Neural crest cell (in vitro differentiated cells): ENCODE measurements around the gene TREML4. TPM values are rescaled to one million over a fixed set of nuclear protein-coding genes. Genes with fewer than 3 reads are reported as not detected.

Experiments
- DNase-seq: peaks from one replicate; pipeline ENCODE4 v3.0.0; 2021; ENCODE audit warnings: low read depth, mixed read lengths, low spot score
- H3K27ac Mint-ChIP-seq: one replicate; pipeline ENCODE4 v1.8.0; 2021; ENCODE audit warnings: mild to moderate bottlenecking, mixed read lengths; ENCODE audit not compliant: unreplicated experiment
- H3K27me3 Mint-ChIP-seq: 2 replicates; pipeline ENCODE4 v1.8.0; 2021; ENCODE audit warnings: low read depth, mild to moderate bottlenecking, mixed read lengths
- H3K36me3 Mint-ChIP-seq: 2 replicates; pipeline ENCODE4 v1.8.0; 2021; ENCODE audit warnings: low read depth, mild to moderate bottlenecking, mixed read lengths
- H3K4me1 Mint-ChIP-seq: 2 replicates; pipeline ENCODE4 v1.8.0; 2021; ENCODE audit warnings: mixed read lengths
- H3K4me3 Mint-ChIP-seq: one replicate; pipeline ENCODE4 v1.8.0; 2021; ENCODE audit warnings: mild to moderate bottlenecking, mixed read lengths
- H3K9me3 Mint-ChIP-seq: 2 replicates; pipeline ENCODE4 v1.8.0; 2021; ENCODE audit warnings: mixed read lengths
- total RNA-seq: library from RNA; stranded (reverse); gene quantifications from 2 replicates; pipeline ENCODE4 v1.2.1, GENCODE V29; 2021
- TF ChIP-seq, protein P1 (sequence below): fragments of 200-600 bp; sonication (generic); conservative IDR thresholded peaks from 2 replicates; pipeline ENCODE4 v1.5.0; 2021; ENCODE audit warnings: antibody characterized with exemption, mild to moderate bottlenecking

The TREML4 gene
- total RNA-seq, 1 donor from 2014 or later, result not detected

GRCh38 chr6:41209547-41210320 lies 18.4 kb upstream of the TREML4 start:
- Mint-ChIP-seq H3K27ac (no peak overlapping the region), H3K4me3 (no peak overlapping the region), H3K27me3 (peaks cover 34% of the 10 kb centered on the region), H3K9me3 (peaks cover 3% of the 10 kb centered on the region), H3K4me1 (no peaks in the 10 kb centered on the region), H3K36me3 (peaks cover 2% of the 10 kb centered on the region)
- TF ChIP-seq, protein P1, sequence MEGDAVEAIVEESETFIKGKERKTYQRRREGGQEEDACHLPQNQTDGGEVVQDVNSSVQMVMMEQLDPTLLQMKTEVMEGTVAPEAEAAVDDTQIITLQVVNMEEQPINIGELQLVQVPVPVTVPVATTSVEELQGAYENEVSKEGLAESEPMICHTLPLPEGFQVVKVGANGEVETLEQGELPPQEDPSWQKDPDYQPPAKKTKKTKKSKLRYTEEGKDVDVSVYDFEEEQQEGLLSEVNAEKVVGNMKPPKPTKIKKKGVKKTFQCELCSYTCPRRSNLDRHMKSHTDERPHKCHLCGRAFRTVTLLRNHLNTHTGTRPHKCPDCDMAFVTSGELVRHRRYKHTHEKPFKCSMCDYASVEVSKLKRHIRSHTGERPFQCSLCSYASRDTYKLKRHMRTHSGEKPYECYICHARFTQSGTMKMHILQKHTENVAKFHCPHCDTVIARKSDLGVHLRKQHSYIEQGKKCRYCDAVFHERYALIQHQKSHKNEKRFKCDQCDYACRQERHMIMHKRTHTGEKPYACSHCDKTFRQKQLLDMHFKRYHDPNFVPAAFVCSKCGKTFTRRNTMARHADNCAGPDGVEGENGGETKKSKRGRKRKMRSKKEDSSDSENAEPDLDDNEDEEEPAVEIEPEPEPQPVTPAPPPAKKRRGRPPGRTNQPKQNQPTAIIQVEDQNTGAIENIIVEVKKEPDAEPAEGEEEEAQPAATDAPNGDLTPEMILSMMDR, result no peak
- no peak for DNase-seq

DNA sequence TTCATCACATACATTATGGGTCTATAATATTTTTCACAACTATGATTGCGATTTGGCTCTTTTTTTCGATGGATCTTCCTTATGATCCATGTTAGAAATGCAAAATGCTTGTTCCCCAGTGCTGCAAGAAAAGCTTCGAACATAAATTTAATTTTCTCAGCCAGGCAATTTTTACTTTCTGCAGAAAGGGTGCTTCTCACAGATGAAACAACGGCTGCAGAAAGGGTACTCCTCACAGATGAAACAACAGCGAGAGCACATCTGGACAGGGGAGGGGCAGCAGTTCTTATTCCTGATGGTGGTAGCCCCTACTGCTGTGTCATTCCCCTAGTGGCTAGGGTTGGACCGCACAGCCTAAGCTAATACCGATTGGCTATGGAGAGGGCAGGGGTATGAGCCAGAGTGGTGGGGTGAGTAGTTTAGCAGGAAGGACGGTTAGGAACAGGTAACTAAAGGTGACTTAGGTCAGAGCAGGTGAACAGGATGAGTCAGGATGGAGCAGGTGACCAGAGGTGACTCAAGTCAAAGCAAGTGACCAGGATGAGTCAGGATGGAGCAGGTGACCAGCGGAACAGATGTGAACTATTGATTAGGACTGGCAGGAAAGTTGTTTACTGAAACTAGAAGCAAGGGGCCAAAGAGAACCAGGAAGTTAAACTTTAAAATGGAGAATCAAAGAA lies 13.4 kb upstream of the TREML4 start:
- peaks cover 42% of the 10 kb centered on the region for H3K27me3 Mint-ChIP-seq
- TF ChIP-seq, protein P1, result no peak
- no peaks in the 10 kb centered on the region for H3K4me1 Mint-ChIP-seq
- H3K27ac Mint-ChIP-seq, result no peak overlapping the region
- peaks cover 3% of the 10 kb centered on the region for H3K36me3 Mint-ChIP-seq
- H3K4me3 Mint-ChIP-seq, result no peak overlapping the region
- no peak for DNase-seq
- peaks cover 12% of the 10 kb centered on the region for H3K9me3 Mint-ChIP-seq

DNA sequence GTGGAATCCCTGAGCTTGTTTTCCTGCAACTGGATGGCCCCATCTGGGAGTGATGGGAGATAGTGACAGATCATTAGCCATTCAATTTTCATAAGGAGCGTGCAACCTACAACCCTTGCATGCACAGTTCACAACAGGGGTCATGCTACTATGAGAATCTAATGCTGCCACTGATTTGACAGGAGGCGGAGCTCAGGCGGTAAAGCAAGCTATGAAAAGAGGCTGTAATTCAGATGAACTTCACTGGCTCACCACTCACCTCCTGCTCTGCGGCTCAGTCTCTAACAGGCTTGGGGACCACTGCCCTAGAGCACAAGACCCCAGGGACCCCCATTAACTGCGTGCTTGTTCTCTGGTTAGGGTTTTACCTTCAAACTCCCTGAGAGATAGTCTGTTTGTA lies 12.4 kb upstream of the TREML4 start:
- H3K36me3 Mint-ChIP-seq, result peaks cover 9% of the 10 kb centered on the region
- H3K27me3 Mint-ChIP-seq, result peaks cover 34% of the 10 kb centered on the region
- peaks cover 17% of the 10 kb centered on the region for H3K9me3 Mint-ChIP-seq
- no peak overlapping the region for H3K4me3 Mint-ChIP-seq
- H3K4me1 Mint-ChIP-seq, result no peaks in the 10 kb centered on the region
- H3K27ac Mint-ChIP-seq, result no peak overlapping the region
- DNase-seq, result no peak
- TF ChIP-seq, protein P1, result no peak

- TF ChIP-seq, protein P1, result no peak
- H3K4me1 Mint-ChIP-seq, result no peaks in the 10 kb centered on the region
- H3K36me3 Mint-ChIP-seq, result peaks cover 13% of the 10 kb centered on the region
- no peak overlapping the region for H3K27ac Mint-ChIP-seq
- DNase-seq, result no peak
- peaks cover 18% of the 10 kb centered on the region for H3K9me3 Mint-ChIP-seq
- peaks cover 27% of the 10 kb centered on the region for H3K27me3 Mint-ChIP-seq
- H3K4me3 Mint-ChIP-seq, result no peak overlapping the region
Measured at GRCh38 chr6:41216616-41217015, 11.5 kb upstream of the TREML4 start.

DNA sequence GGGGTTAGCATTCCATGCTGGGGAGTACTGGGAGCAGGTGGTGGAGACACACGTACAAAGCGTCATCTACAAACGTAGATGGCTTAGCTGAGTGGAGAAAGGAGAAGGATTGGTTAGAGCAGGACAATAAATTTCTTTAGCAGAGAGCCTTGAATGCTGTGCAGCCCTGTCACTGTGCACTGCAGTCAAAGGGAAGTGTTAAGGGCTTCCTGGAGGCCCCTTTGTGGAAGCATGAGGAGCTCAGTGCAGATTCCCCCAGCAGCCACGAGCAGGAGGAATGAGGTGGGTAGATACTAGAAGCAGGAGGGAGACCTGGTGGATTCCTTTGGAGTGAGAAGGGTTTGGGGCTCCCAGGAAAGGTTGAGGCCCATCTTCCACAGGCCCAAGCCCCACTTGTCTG lies 6.1 kb upstream of the TREML4 start:
- TF ChIP-seq, protein P1, result no peak
- H3K27ac Mint-ChIP-seq, result no peak overlapping the region
- DNase-seq, result no peak
- no peaks in the 10 kb centered on the region for H3K4me1 Mint-ChIP-seq
- H3K4me3 Mint-ChIP-seq, result no peak overlapping the region
- peaks cover 13% of the 10 kb centered on the region for H3K36me3 Mint-ChIP-seq
- H3K27me3 Mint-ChIP-seq, result peaks cover 17% of the 10 kb centered on the region
- peaks cover 15% of the 10 kb centered on the region for H3K9me3 Mint-ChIP-seq
